Suppressor macrophage treated with lipopolysaccharide for 4 hours (primary cell): ENCODE data around the gene DHX57.
"Not testable (repeated sequence)": the region's sequence is repeated elsewhere in the genome, so short reads cannot be mapped to it uniquely, and the experiment has no call there.

Source experiments
- DNase-seq: peaks from one replicate; pipeline ENCODE4 v3.0.0-alpha.2; 2020

The DHX57 gene

GRCh38 chr2:38863061-38863695 is 12.6 kb downstream of the DHX57 start:
- DNase-seq, result no peak

- no peak for DNase-seq
Observed at GRCh38 chr2:38862476-38862875, 13.3 kb downstream of the DHX57 start.

- DNase-seq, result peak; percentile 58
Observed at GRCh38 chr2:38856165-38856564, 19.6 kb downstream of the DHX57 start.

- DNase-seq, result no peak
Observed at GRCh38 chr2:38850045-38850444, 25.7 kb downstream of the DHX57 start.

GRCh38 chr2:38836791-38837190 is 38.9 kb downstream of the DHX57 start:
- peak; percentile 42 for DNase-seq

GRCh38 chr2:38835990-38836389 is 39.7 kb downstream of the DHX57 start:
- DNase-seq, result peak; percentile 92

GRCh38 chr2:38835015-38835601 is 40.6 kb downstream of the DHX57 start:
- peak; percentile 59 for DNase-seq

GRCh38 chr2:38830526-38831159 is 45.1 kb downstream of the DHX57 start:
- peak; percentile 76 for DNase-seq

GRCh38 chr2:38829971-38830370 is 45.8 kb downstream of the DHX57 start:
- DNase-seq, result peak; percentile 47

- no peak for DNase-seq
Observed at GRCh38 chr2:38828460-38828859, 47.3 kb downstream of the DHX57 start.

GRCh38 chr2:38827539-38828145 is 48.1 kb downstream of the DHX57 start:
- peak; percentile 89 for DNase-seq

- no peak for DNase-seq
Observed at GRCh38 chr2:38825956-38826355, 49.8 kb downstream of the DHX57 start.

- DNase-seq, result no peak
Observed at GRCh38 chr2:38824906-38825305, 50.8 kb downstream of the DHX57 start.

GRCh38 chr2:38823386-38823785 is 52.3 kb downstream of the DHX57 start:
- no peak for DNase-seq

- DNase-seq, result no peak
Observed at GRCh38 chr2:38818565-38818964, 57.2 kb downstream of the DHX57 start.

- peak; percentile 47 for DNase-seq
Observed at GRCh38 chr2:38815936-38816335, 59.8 kb downstream of the DHX57 start.

GRCh38 chr2:38810488-38810887 is 65.2 kb downstream of the DHX57 start:
- DNase-seq, result no peak

- DNase-seq, result no peak
Observed at GRCh38 chr2:38808677-38809076, 67.1 kb downstream of the DHX57 start.

- DNase-seq, result peak; percentile 21
Observed at GRCh38 chr2:38806733-38807059, 69.0 kb downstream of the DHX57 start.

GRCh38 chr2:38806015-38806732 is 69.6 kb downstream of the DHX57 start:
- DNase-seq, result peak; percentile 80

GRCh38 chr2:38797953-38798352 is 77.8 kb downstream of the DHX57 start:
- DNase-seq, result no peak

GRCh38 chr2:38797250-38797676 is 78.5 kb downstream of the DHX57 start:
- no peak for DNase-seq

GRCh38 chr2:38795016-38795415 is 80.7 kb downstream of the DHX57 start:
- not testable (repeated sequence) for DNase-seq
